Measurements from ENCODE around the gene MXD4. TPM values are rescaled to one million over a fixed set of nuclear protein-coding genes. Genes with fewer than 3 reads are reported as not detected.
A peak's percentile ranks its signal among the peaks of the same experiment; 100 is the strongest.
"Not testable (repeated sequence)": the region's sequence is repeated elsewhere in the genome, so short reads cannot be mapped to it uniquely, and the experiment has no call there.

Gene MXD4
- total RNA-seq, 1 donor from 2014 or later = 80.3 TPM

DNA sequence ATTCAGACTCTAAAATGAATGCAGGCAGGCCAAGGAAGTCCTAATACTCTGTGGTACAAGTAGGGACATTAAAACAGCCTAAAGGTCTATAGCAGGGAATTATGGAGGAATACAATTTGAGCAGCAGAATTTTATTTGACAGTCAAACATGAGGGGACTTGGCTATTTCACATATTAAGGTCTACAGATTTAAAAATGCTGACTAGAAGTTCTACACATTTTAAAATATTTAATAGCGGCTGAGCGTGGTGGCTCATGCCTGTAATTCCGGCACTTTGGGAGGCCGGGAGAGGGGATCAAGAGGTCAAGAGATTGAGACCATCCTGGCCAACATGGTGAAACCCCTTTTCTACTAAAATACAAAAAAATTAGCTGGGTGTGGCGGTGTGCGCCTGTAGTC, 30.8 kb downstream of the MXD4 start:
- Mint-ChIP-seq H3K4me3 (ENCODE audit: unreplicated experiment) (no peak overlapping the region), H3K4me1 (ENCODE audit: low read depth) (no peaks in the 10 kb centered on the region), H3K36me3 (ENCODE audit: low read depth) (peaks cover 9% of the 10 kb centered on the region), H3K27me3 (ENCODE audit: low read depth) (no peaks in the 10 kb centered on the region), H3K27ac (ENCODE audit: unreplicated experiment) (no peak overlapping the region), H3K9me3 (ENCODE audit: low read depth) (no peaks in the 10 kb centered on the region)
- TF ChIP-seq, protein P1, sequence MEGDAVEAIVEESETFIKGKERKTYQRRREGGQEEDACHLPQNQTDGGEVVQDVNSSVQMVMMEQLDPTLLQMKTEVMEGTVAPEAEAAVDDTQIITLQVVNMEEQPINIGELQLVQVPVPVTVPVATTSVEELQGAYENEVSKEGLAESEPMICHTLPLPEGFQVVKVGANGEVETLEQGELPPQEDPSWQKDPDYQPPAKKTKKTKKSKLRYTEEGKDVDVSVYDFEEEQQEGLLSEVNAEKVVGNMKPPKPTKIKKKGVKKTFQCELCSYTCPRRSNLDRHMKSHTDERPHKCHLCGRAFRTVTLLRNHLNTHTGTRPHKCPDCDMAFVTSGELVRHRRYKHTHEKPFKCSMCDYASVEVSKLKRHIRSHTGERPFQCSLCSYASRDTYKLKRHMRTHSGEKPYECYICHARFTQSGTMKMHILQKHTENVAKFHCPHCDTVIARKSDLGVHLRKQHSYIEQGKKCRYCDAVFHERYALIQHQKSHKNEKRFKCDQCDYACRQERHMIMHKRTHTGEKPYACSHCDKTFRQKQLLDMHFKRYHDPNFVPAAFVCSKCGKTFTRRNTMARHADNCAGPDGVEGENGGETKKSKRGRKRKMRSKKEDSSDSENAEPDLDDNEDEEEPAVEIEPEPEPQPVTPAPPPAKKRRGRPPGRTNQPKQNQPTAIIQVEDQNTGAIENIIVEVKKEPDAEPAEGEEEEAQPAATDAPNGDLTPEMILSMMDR (IDR thresholded peaks at IDR 0.05) = no peak
- DNase-seq (ENCODE audit: low spot score) = no peak

GRCh38 chr4:2226261-2226660, 35.6 kb downstream of the MXD4 start:
- DNase-seq (ENCODE audit: low spot score) = no peak
- no peaks in the 10 kb centered on the region for H3K27me3 Mint-ChIP-seq (ENCODE audit: low read depth)
- H3K4me1 Mint-ChIP-seq (ENCODE audit: low read depth) = no peaks in the 10 kb centered on the region
- no peak overlapping the region for H3K4me3 Mint-ChIP-seq (ENCODE audit: unreplicated experiment)
- peaks cover 4% of the 10 kb centered on the region for H3K36me3 Mint-ChIP-seq (ENCODE audit: low read depth)
- TF ChIP-seq, protein P1 (IDR thresholded peaks at IDR 0.05) = no peak
- no peaks in the 10 kb centered on the region for H3K9me3 Mint-ChIP-seq (ENCODE audit: low read depth)
- no peak overlapping the region for H3K27ac Mint-ChIP-seq (ENCODE audit: unreplicated experiment)

DNA sequence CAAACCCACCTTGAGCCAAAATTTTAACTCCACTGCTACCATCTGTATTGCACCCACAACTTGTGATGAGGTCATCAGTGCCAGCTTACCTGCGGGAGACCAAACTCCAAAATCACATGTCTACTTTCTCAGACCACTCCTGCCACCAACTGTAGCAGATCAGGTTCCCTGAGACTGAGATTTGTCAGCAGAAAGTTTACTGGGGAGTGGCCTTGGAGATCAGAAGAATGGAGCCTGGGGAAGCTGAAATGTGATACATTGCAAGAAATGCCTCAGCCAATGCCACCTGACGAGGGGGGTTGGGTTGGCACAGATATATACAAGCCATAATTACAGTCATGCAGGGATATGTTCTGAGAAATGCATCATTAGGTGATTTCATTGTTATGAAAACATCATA, 39.1 kb downstream of the MXD4 start:
- Mint-ChIP-seq H3K36me3 (ENCODE audit: low read depth) (peaks cover 4% of the 10 kb centered on the region), H3K9me3 (ENCODE audit: low read depth) (no peaks in the 10 kb centered on the region), H3K4me1 (ENCODE audit: low read depth) (peaks cover 6% of the 10 kb centered on the region), H3K27me3 (ENCODE audit: low read depth) (no peaks in the 10 kb centered on the region), H3K4me3 (ENCODE audit: unreplicated experiment) (no peak overlapping the region), H3K27ac (ENCODE audit: unreplicated experiment) (no peak overlapping the region)
- TF ChIP-seq, protein P1 (IDR thresholded peaks at IDR 0.05) = no peak
- no peak for DNase-seq (ENCODE audit: low spot score)

DNA sequence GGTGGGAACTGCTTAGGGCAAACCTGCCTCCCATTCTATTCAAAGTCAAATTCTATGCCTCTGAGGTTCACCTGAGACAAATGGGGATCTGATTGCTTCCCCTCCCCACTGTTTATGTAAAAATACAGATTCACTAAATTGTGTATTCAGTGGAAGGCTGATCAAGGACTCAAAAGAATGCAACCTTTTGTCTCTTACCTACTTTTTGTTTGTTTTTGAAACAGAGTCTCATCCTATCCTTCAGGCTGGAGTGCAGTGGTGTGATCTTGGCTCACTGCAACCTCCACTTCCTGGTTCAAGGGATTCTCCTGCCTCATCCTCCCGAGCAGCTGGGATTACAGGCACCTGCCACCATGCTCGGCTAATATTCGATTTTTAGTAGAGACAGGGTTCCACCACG, 40.5 kb downstream of the MXD4 start:
- not testable (repeated sequence) for H3K4me3 Mint-ChIP-seq (ENCODE audit: unreplicated experiment); H3K36me3 Mint-ChIP-seq (ENCODE audit: low read depth); H3K4me1 Mint-ChIP-seq (ENCODE audit: low read depth); H3K27ac Mint-ChIP-seq (ENCODE audit: unreplicated experiment); H3K27me3 Mint-ChIP-seq (ENCODE audit: low read depth); DNase-seq (ENCODE audit: low spot score); H3K9me3 Mint-ChIP-seq (ENCODE audit: low read depth)

DNA sequence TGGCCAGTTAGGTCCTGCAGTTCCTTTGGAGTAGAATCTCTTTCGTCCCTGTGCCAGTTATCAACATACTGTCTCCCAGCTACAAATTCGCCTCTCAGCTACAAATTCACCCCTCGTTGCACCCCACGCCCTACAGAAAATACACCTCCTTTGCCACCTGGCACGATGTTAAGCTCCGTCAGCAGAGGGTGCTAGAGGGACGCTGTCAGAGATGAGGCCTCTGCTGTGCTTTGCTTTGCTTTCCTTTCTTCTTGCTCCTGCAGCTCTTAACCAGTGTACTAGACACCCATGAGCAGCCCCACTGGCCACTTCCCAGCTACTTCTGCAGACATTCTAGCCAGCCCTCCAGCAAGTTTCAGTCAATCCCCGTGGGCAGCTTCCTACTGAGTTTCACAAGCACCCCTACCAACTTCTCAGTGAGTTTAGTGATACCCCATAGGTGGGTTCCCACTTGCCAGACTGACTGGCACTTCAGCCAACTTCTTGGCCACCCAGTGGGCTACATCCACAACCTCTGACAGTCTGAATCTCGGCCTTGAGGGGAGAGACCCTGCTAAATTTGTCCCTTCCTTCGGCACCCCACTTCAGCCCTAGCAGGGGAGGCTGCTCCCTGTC, 41.8 kb downstream of the MXD4 start:
- peak overlapping the region; percentile 72 for H3K27ac Mint-ChIP-seq (ENCODE audit: unreplicated experiment)
- peaks cover 6% of the 10 kb centered on the region for H3K4me1 Mint-ChIP-seq (ENCODE audit: low read depth)
- no peaks in the 10 kb centered on the region for H3K36me3 Mint-ChIP-seq (ENCODE audit: low read depth)
- DNase-seq (ENCODE audit: low spot score) = no peak
- TF ChIP-seq, protein P1 (IDR thresholded peaks at IDR 0.05) = peak; percentile 90
- H3K9me3 Mint-ChIP-seq (ENCODE audit: low read depth) = no peaks in the 10 kb centered on the region
- H3K4me3 Mint-ChIP-seq (ENCODE audit: unreplicated experiment) = no peak overlapping the region
- H3K27me3 Mint-ChIP-seq (ENCODE audit: low read depth) = no peaks in the 10 kb centered on the region

DNA sequence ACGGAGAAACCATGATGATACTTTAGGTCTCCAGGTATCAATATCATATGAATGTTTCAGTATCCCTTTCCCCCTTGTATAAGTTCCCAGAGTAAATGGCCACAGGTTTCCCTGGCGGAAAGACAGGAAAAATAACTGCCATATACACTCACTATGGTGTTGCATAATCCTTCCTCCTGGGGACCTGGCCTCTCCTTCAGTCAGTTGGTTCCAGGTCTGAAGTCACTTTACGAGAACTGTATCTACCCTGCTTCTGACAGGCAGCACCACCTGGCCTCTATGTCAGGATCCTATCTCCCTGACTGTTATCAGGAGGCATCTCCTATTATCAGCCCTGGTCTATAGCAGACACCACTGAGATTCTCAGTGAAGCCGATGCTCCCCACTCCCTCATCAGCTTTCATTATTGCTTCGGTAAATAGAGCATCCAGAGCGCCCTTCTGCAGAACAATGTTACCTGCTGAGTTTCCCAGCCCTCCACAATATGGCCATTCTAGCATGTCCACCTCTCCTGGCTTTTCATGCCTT, 42.6 kb downstream of the MXD4 start:
- no peaks in the 10 kb centered on the region for H3K27me3 Mint-ChIP-seq (ENCODE audit: low read depth)
- DNase-seq (ENCODE audit: low spot score) = no peak
- H3K9me3 Mint-ChIP-seq (ENCODE audit: low read depth) = no peaks in the 10 kb centered on the region
- H3K4me3 Mint-ChIP-seq (ENCODE audit: unreplicated experiment) = no peak overlapping the region
- no peaks in the 10 kb centered on the region for H3K36me3 Mint-ChIP-seq (ENCODE audit: low read depth)
- TF ChIP-seq, protein P1 (IDR thresholded peaks at IDR 0.05) = no peak
- peaks cover 6% of the 10 kb centered on the region for H3K4me1 Mint-ChIP-seq (ENCODE audit: low read depth)
- H3K27ac Mint-ChIP-seq (ENCODE audit: unreplicated experiment) = no peak overlapping the region

Data from chondrocyte (in vitro differentiated cells).